GM18951 (cell line): ENCODE measurements around the gene MPP3.
"Not testable (repeated sequence)": the region's sequence is repeated elsewhere in the genome, so short reads cannot be mapped to it uniquely, and the experiment has no call there.

Experiments used
- POLR2A ChIP-seq: IDR thresholded peaks from 4 replicates; pipeline ENCODE4 v1.6.1; 2011; ENCODE audit warnings: mild to moderate bottlenecking; ENCODE audit not compliant: insufficient read length, insufficient read depth; ENCODE audit errors: extremely low read depth
- in situ Hi-C: fragments of 300-500 bp; cut with MboI; formaldehyde crosslinking; loops from one replicate; pipeline ENCODE4 v1.12.0; 2022; ENCODE audit warnings: low sequenced_read_pairs, mixed read lengths, inconsistent platforms; ENCODE audit not compliant: unreplicated experiment

MPP3 gene

GRCh38 chr17:43854498-43854897 lies 21.6 kb upstream of the MPP3 start:
- in situ Hi-C loops: no loop called here
- no peak for TF ChIP-seq POLR2A

GRCh38 chr17:43853546-43853945 lies 20.6 kb upstream of the MPP3 start:
- in situ Hi-C loops: no loop called here
- TF ChIP-seq POLR2A: no peak

- TF ChIP-seq POLR2A: no peak
- in situ Hi-C loops: no loop called here
Observed at GRCh38 chr17:43852571-43852970, 19.6 kb upstream of the MPP3 start.

GRCh38 chr17:43849116-43849515 lies 16.2 kb upstream of the MPP3 start:
- in situ Hi-C loops: no loop called here
- TF ChIP-seq POLR2A: no peak

GRCh38 chr17:43848601-43849000 lies 15.7 kb upstream of the MPP3 start:
- no peak for TF ChIP-seq POLR2A
- in situ Hi-C loops: no loop called here

GRCh38 chr17:43846963-43847371 lies 14.0 kb upstream of the MPP3 start, which contains the start of gene CD300LG:
CD300LG (plus strand) TSS chr17:43847176; CDS start chr17:43847217, 41 bp downstream.
- TF ChIP-seq POLR2A: no peak
- in situ Hi-C loops: no loop called here

GRCh38 chr17:43846221-43846712 lies 13.3 kb upstream of the MPP3 start:
- in situ Hi-C loops: no loop called here
- no peak for TF ChIP-seq POLR2A

- in situ Hi-C loops: no loop called here
- TF ChIP-seq POLR2A: no peak
Observed at GRCh38 chr17:43845766-43846165, 12.8 kb upstream of the MPP3 start.

- TF ChIP-seq POLR2A: no peak
- in situ Hi-C loops: no loop called here
Observed at GRCh38 chr17:43844241-43844640, 11.3 kb upstream of the MPP3 start.

GRCh38 chr17:43842975-43843325 lies 10.0 kb upstream of the MPP3 start:
- no peak for TF ChIP-seq POLR2A
- in situ Hi-C loops: no loop called here

- in situ Hi-C loops: not testable (repeated sequence)
Observed at GRCh38 chr17:43842091-43842974, 9.4 kb upstream of the MPP3 start.

- in situ Hi-C loops: no loop called here
- no peak for TF ChIP-seq POLR2A
Observed at GRCh38 chr17:43841282-43841681, 8.3 kb upstream of the MPP3 start.

- in situ Hi-C loops: no loop called here
- no peak for TF ChIP-seq POLR2A
Observed at GRCh38 chr17:43840814-43841213, 7.9 kb upstream of the MPP3 start.

GRCh38 chr17:43839670-43840108 lies 6.7 kb upstream of the MPP3 start:
- TF ChIP-seq POLR2A: no peak
- in situ Hi-C loops: no loop called here
